Measurements from ENCODE around the gene ZMPSTE24. TPM values are rescaled to one million over a fixed set of nuclear protein-coding genes. Genes with fewer than 3 reads are reported as not detected.
A peak's percentile ranks its signal among the peaks of the same experiment; 100 is the strongest.

ZMPSTE24 gene
- total and polyA plus RNA-seq, 10 of the 15 experiments (the other 5 are each of a cell fraction or from before 2014, with no cell fraction given), result 21.5 to 84.4 (median 43.6) TPM

- TF ChIP-seq ZZZ3 (IDR thresholded peaks at IDR 0.05; ENCODE audit: control insufficient read depth, insufficient read length, low read depth) (no peak), TCF12 (IDR thresholded peaks at IDR 0.05; ENCODE audit: low read depth, low read length) (no peak)
Observed at GRCh38 chr1:40258445-40258769, 371 bp downstream of the ZMPSTE24 start (continued).

- in situ Hi-C loops (cut with MboI), result no loop called here
- FAIRE-seq (no peak), ATAC-seq (peak; percentile 69), DNase-seq (ENCODE audit: low read depth, low spot score) (no peak)
- Histone ChIP-seq H3K4me3 (no peak overlapping the region), H3K4me2 (ENCODE audit: control insufficient read depth, insufficient read depth) (peak overlapping the region; percentile 43; the same call in 1 of the 2 replicates), H3K27me3 (replicated peaks in 1 of 2; ENCODE audit: control insufficient read depth in 2 of 2, insufficient read depth in 2 of 2, low read length in 1 of 2) (no peaks in the 10 kb centered on the region), H3K36me3 (ENCODE audit: control insufficient read depth in 2 of 2, insufficient read depth in 2 of 2, low read length in 1 of 2) (peaks cover 0 to 12% of the 10 kb centered on the region in 2 experiments; a peak in 3 of 4 replicates), H3K79me2 (ENCODE audit: control insufficient read depth, insufficient read depth, low read length) (peaks cover 7% of the 10 kb centered on the region), H3K27ac (ENCODE audit: control insufficient read depth, insufficient read depth) (no peak overlapping the region), H2AFZ (ENCODE audit: control insufficient read depth, low read depth, low read length) (no peak overlapping the region), H3K4me1 (ENCODE audit: control insufficient read depth, insufficient read depth, low read length) (peaks cover 5% of the 10 kb centered on the region; the same call in 1 of the 2 replicates), H3K9me3 (replicated peaks; ENCODE audit: control insufficient read depth, insufficient read depth, low read length) (no peaks in the 10 kb centered on the region), H4K20me1 (ENCODE audit: control insufficient read depth, insufficient read depth) (no peaks in the 10 kb centered on the region), H3K9ac (ENCODE audit: control insufficient read depth, insufficient read depth, low read length) (no peak overlapping the region)
- WGBS (ENCODE audit: insufficient coverage, insufficient replicate concordance, low lambda C conversion rate, missing lambda C conversion rate), result 29% methylated on average over 3 of the region's 3 CpGs
- ChIA-PET CTCF (interaction anchor here (1.7 to 2.5 kb wide), 2 partner anchors 112 to 120 kb away, joined by 6 to 7 read pairs; no protein-coding TSS in a partner anchor), POLR2A (interaction anchor here (1.0 kb wide), 1 partner anchor 82 kb away, joined by 3 read pairs; no protein-coding TSS in a partner anchor), RAD21 (ENCODE audit: unreplicated experiment) (interaction anchor here (0.6 to 0.7 kb wide), 3 partner anchors 9 to 73 kb away, joined by 3 read pairs; no protein-coding TSS in a partner anchor), SMC1A (ENCODE audit: uncharacterized antibody, unreplicated experiment) (interaction anchor here (1.2 to 3.1 kb wide), 2 partner anchors 111 to 121 kb away, joined by 4 to 10 read pairs; no protein-coding TSS in a partner anchor)
- no TSS peak for BruUV-seq (replicated peaks)
- intact Hi-C loops (cut with micrococcal nuclease; ENCODE audit: unreplicated experiment), result no loop called here
- TF ChIP-seq PKNOX1 (IDR thresholded peaks at IDR 0.05) (no peak), JUNB (IDR thresholded peaks at IDR 0.05) (peak; percentile 71)
Observed at GRCh38 chr1:40264354-40264781, 6.3 kb downstream of the ZMPSTE24 start.

- Histone ChIP-seq H3K79me2 (ENCODE audit: control insufficient read depth, insufficient read depth, low read length) (peaks cover 3% of the 10 kb centered on the region), H3K9ac (ENCODE audit: control insufficient read depth, insufficient read depth, low read length) (no peak overlapping the region), H3K4me2 (ENCODE audit: control insufficient read depth, insufficient read depth) (no peak overlapping the region), H3K9me3 (replicated peaks; ENCODE audit: control insufficient read depth, insufficient read depth, low read length) (no peaks in the 10 kb centered on the region), H3K27me3 (replicated peaks in 1 of 2; ENCODE audit: control insufficient read depth in 2 of 2, insufficient read depth in 2 of 2, low read length in 1 of 2) (no peaks in the 10 kb centered on the region), H3K27ac (ENCODE audit: control insufficient read depth, insufficient read depth) (no peak overlapping the region), H4K20me1 (ENCODE audit: control insufficient read depth, insufficient read depth) (no peaks in the 10 kb centered on the region), H3K4me3 (no peak overlapping the region), H3K36me3 (ENCODE audit: control insufficient read depth in 2 of 2, insufficient read depth in 2 of 2, low read length in 1 of 2) (peaks cover under 1 to 14% of the 10 kb centered on the region in 2 experiments; a peak in 3 of 4 replicates), H2AFZ (ENCODE audit: control insufficient read depth, low read depth, low read length) (no peak overlapping the region), H3K4me1 (ENCODE audit: control insufficient read depth, insufficient read depth, low read length) (peaks cover 5% of the 10 kb centered on the region; the same call in 1 of the 2 replicates)
- RAD21 ChIA-PET (ENCODE audit: unreplicated experiment), result no interaction called here
- in situ Hi-C loops (cut with MboI), result no loop called here
- DNase-seq (ENCODE audit: low read depth, low spot score), result no peak
- SMC1A ChIA-PET (ENCODE audit: uncharacterized antibody, unreplicated experiment), result interaction anchor here (0.9 kb wide), 2 partner anchors 19 to 139 kb away, joined by 3 read pairs; no protein-coding TSS in a partner anchor
- BruUV-seq (replicated peaks), result no TSS peak
- CTCF ChIA-PET, result interaction anchor here (1.4 to 2.5 kb wide), 2 partner anchors 121 to 173 kb away, joined by 3 to 6 read pairs; no protein-coding TSS in a partner anchor
- POLR2A ChIA-PET, result no interaction called here
- ATAC-seq, result no peak
- FAIRE-seq, result no peak
- intact Hi-C loops (cut with micrococcal nuclease; ENCODE audit: unreplicated experiment), result no loop called here
- no peak for TF ChIP-seq NFYA (IDR thresholded peaks at IDR 0.05; ENCODE audit: borderline replicate concordance, low read depth, low read length)
- no peak for TF ChIP-seq PRDM15 (CRISPR knock-in tag; IDR thresholded peaks at IDR 0.05)
- no peak for TF ChIP-seq BACH1 (IDR thresholded peaks at IDR 0.05; ENCODE audit: borderline replicate concordance)
- TF ChIP-seq HDAC6 (IDR thresholded peaks at IDR 0.05; ENCODE audit: unreplicated experiment), result no peak
- TF ChIP-seq ZNF622 (IDR thresholded peaks at IDR 0.05), result no peak
- TF ChIP-seq POLR2AphosphoS5 (IDR thresholded peaks at IDR 0.05; ENCODE audit: low read length), result no peak
Observed at GRCh38 chr1:40265298-40265697, 7.3 kb downstream of the ZMPSTE24 start.
